Stimulated activated CD8-positive, alpha-beta memory T cell treated with anti-CD3 and anti-CD28 coated beads, Interleukin-7, amount 100 ng/mL, for 4 hours (primary cell): ENCODE results near the gene ARHGAP28.

Experiments
- DNase-seq, 2 donors: peaks; one replicate each; pipeline ENCODE4 v3.0.0-alpha.2; 2020; ENCODE audit warnings: low read depth in 2 of 2

ARHGAP28 gene

GRCh38 chr18:6733758-6734157, 4.2 kb downstream of the ARHGAP28 start:
- no peak for DNase-seq

- DNase-seq, result no peak
Measured at GRCh38 chr18:6734726-6735430, 5.4 kb downstream of the ARHGAP28 start.

- no peak for DNase-seq
Measured at GRCh38 chr18:6737833-6738232, 8.3 kb downstream of the ARHGAP28 start.

- DNase-seq, result no peak
Measured at GRCh38 chr18:6738622-6739021, 9.1 kb downstream of the ARHGAP28 start.

GRCh38 chr18:6741232-6741663, 11.7 kb downstream of the ARHGAP28 start:
- no peak for DNase-seq

GRCh38 chr18:6741786-6742185, 12.3 kb downstream of the ARHGAP28 start:
- DNase-seq, result no peak

GRCh38 chr18:6743999-6744398, 14.5 kb downstream of the ARHGAP28 start:
- no peak for DNase-seq

- no peak for DNase-seq
Measured at GRCh38 chr18:6744816-6745455, 15.4 kb downstream of the ARHGAP28 start.

GRCh38 chr18:6745504-6746031, 16.1 kb downstream of the ARHGAP28 start:
- no peak for DNase-seq

- DNase-seq, result no peak
Measured at GRCh38 chr18:6746386-6746960, 17.0 kb downstream of the ARHGAP28 start.

GRCh38 chr18:6747646-6748045, 18.1 kb downstream of the ARHGAP28 start:
- DNase-seq, result no peak

- no peak for DNase-seq
Measured at GRCh38 chr18:6748241-6748640, 18.7 kb downstream of the ARHGAP28 start.

GRCh38 chr18:6750411-6750810, 20.9 kb downstream of the ARHGAP28 start:
- DNase-seq, result no peak

GRCh38 chr18:6751222-6751621, 21.7 kb downstream of the ARHGAP28 start:
- DNase-seq, result no peak

- DNase-seq, result no peak
Measured at GRCh38 chr18:6752202-6752860, 22.8 kb downstream of the ARHGAP28 start.

GRCh38 chr18:6755107-6755506, 25.6 kb downstream of the ARHGAP28 start:
- DNase-seq, result no peak

- no peak for DNase-seq
Measured at GRCh38 chr18:6757931-6758330, 28.4 kb downstream of the ARHGAP28 start.

- no peak for DNase-seq
Measured at GRCh38 chr18:6759579-6759978, 30.1 kb downstream of the ARHGAP28 start.

- DNase-seq, result no peak
Measured at GRCh38 chr18:6763524-6763923, 34.0 kb downstream of the ARHGAP28 start.

GRCh38 chr18:6764382-6764781, 34.9 kb downstream of the ARHGAP28 start:
- DNase-seq, result no peak

- no peak for DNase-seq
Measured at GRCh38 chr18:6773777-6774176, 44.3 kb downstream of the ARHGAP28 start.

- DNase-seq, result no peak
Measured at GRCh38 chr18:6775237-6775636, 45.7 kb downstream of the ARHGAP28 start.
